ENCODE measurements around the gene FHOD1. TPM values are rescaled to one million over a fixed set of nuclear protein-coding genes. Genes with fewer than 3 reads are reported as not detected.

The FHOD1 gene
- total and polyA plus RNA-seq, 9 of the 15 experiments (the other 6 are each of a cell fraction or from before 2014, with no cell fraction given) = 18.7 to 126 (median 32.3) TPM

- TF ChIP-seq HEY1 (CRISPR knock-in tag; IDR thresholded peaks at IDR 0.05; ENCODE audit: borderline replicate concordance) (no peak), KLF16 (IDR thresholded peaks at IDR 0.05) (no peak), ZBTB33 (CRISPR knock-in tag; IDR thresholded peaks at IDR 0.05) (no peak), FOXO4 (CRISPR knock-in tag; IDR thresholded peaks at IDR 0.05) (no peak), ELF2 (CRISPR knock-in tag; IDR thresholded peaks at IDR 0.05) (no peak), SAFB (IDR thresholded peaks at IDR 0.05; ENCODE audit: borderline replicate concordance, low read depth, low read length) (no peak), MTA2 (IDR thresholded peaks at IDR 0.05; ENCODE audit: low read depth) (no peak), ZFPM2 (CRISPR knock-in tag; IDR thresholded peaks at IDR 0.05) (no peak), ZNF57 (CRISPR knock-in tag; IDR thresholded peaks at IDR 0.05) (no peak), XRCC5 (IDR thresholded peaks at IDR 0.05; ENCODE audit: low read depth, low read length) (no peak), LCOR (CRISPR knock-in tag; IDR thresholded peaks at IDR 0.05) (no peak), MYC (IDR thresholded peaks at IDR 0.05; ENCODE audit: low read depth, low read length) (no peak), MYC (CRISPR knock-in tag; IDR thresholded peaks at IDR 0.05; ENCODE audit: borderline replicate concordance, low read depth) (no peak), ZNF444 (CRISPR knock-in tag; IDR thresholded peaks at IDR 0.05) (no peak), ZNF41 (CRISPR knock-in tag; conservative IDR thresholded peaks at IDR 0.05) (no peak), SRSF1 (IDR thresholded peaks at IDR 0.05; ENCODE audit: low read depth, low read length) (no peak), PHF8 (IDR thresholded peaks at IDR 0.05; ENCODE audit: borderline replicate concordance, low read length) (peak; percentile 13; the same call in 1 of the 2 replicates), ZNF77 (CRISPR knock-in tag; IDR thresholded peaks at IDR 0.05) (no peak), TEAD4 (IDR thresholded peaks at IDR 0.05; ENCODE audit: low read length) (peak; percentile 66; the same call in 1 of the 2 replicates), TEAD4 (CRISPR knock-in tag; IDR thresholded peaks at IDR 0.05; ENCODE audit: borderline replicate concordance) (no peak), ZNF146 (CRISPR knock-in tag; IDR thresholded peaks at IDR 0.05; ENCODE audit: unreplicated experiment) (no peak), THRA (IDR thresholded peaks at IDR 0.05) (no peak), PHB2 (IDR thresholded peaks at IDR 0.05; ENCODE audit: low read depth) (no peak), ID3 (CRISPR knock-in tag; IDR thresholded peaks at IDR 0.05) (no peak), ID3 (tag; IDR thresholded peaks at IDR 0.05) (0 out of 2 replicates have a peak, but pooled peaks have one; percentile 37)
Observed at GRCh38 chr16:67241008-67241900, 6.0 kb downstream of the FHOD1 start (continued).

Data from K562 (cell line).